GM21360 (cell line): ENCODE results near the gene UBL4A.

Experiments
- ATAC-seq: cut with Tn5 transposase; IDR thresholded peaks from one replicate; pipeline ENCODE4 v1.9.1; 2021; ENCODE audit warnings: mild to moderate bottlenecking, moderate library complexity; ENCODE audit not compliant: unreplicated experiment

UBL4A gene

GRCh38 chrX:154466036-154466435 lies 20.4 kb downstream of the UBL4A start:
- no peak for ATAC-seq

GRCh38 chrX:154465601-154466000 lies 20.8 kb downstream of the UBL4A start:
- no peak for ATAC-seq

GRCh38 chrX:154464806-154465365 lies 21.5 kb downstream of the UBL4A start:
- no peak for ATAC-seq

GRCh38 chrX:154463611-154464220 lies 22.7 kb downstream of the UBL4A start:
- ATAC-seq, result no peak

- no peak for ATAC-seq
Measured at GRCh38 chrX:154462396-154462795, 24.0 kb downstream of the UBL4A start.

- no peak for ATAC-seq
Measured at GRCh38 chrX:154460326-154460725, 26.1 kb downstream of the UBL4A start.

- ATAC-seq, result no peak
Measured at GRCh38 chrX:154459832-154460231, 26.6 kb downstream of the UBL4A start.

GRCh38 chrX:154458954-154459778 lies 27.2 kb downstream of the UBL4A start:
- no peak for ATAC-seq

GRCh38 chrX:154458116-154458953 lies 28.1 kb downstream of the UBL4A start, which contains the start of gene PLXNA3:
PLXNA3 (plus strand) TSS chrX:154458281; CDS start chrX:154460184, 1,903 bp downstream.
- peak; percentile 50 for ATAC-seq

- ATAC-seq, result peak; percentile 50
Measured at GRCh38 chrX:154457491-154458115, 28.8 kb downstream of the UBL4A start.

GRCh38 chrX:154452823-154453222 lies 33.6 kb downstream of the UBL4A start:
- ATAC-seq, result no peak

- ATAC-seq, result no peak
Measured at GRCh38 chrX:154450312-154450711, 36.1 kb downstream of the UBL4A start.

GRCh38 chrX:154449618-154450017 lies 36.8 kb downstream of the UBL4A start:
- ATAC-seq, result no peak

- no peak for ATAC-seq
Measured at GRCh38 chrX:154448484-154448883, 37.9 kb downstream of the UBL4A start.

- no peak for ATAC-seq
Measured at GRCh38 chrX:154446430-154446829, 40.0 kb downstream of the UBL4A start.

- no peak for ATAC-seq
Measured at GRCh38 chrX:154445776-154446175, 40.6 kb downstream of the UBL4A start.

- ATAC-seq, result peak; percentile 5
Measured at GRCh38 chrX:154444755-154445246, 41.6 kb downstream of the UBL4A start.

- ATAC-seq, result peak; percentile 63
Measured at GRCh38 chrX:154443992-154444754, 42.2 kb downstream of the UBL4A start, which contains the start of gene FAM50A. FAM50A (plus strand) TSS chrX:154444141; CDS start chrX:154444236, 95 bp downstream.

GRCh38 chrX:154443479-154443910 lies 42.9 kb downstream of the UBL4A start:
- no peak for ATAC-seq
